Epithelial cell of prostate (primary cell): ENCODE data around the gene SH3TC1.

Experiments used
- DNase-seq: peaks from one replicate; pipeline ENCODE4 v3.0.0-alpha.2; 2011; ENCODE audit warnings: low read depth, low spot score
- H3K27ac ChIP-seq: fragments of 450-650 bp; 2 replicates; pipeline ENCODE4 v1.5.1; 2017; ENCODE audit warnings: mild to moderate bottlenecking

Gene SH3TC1

DNA sequence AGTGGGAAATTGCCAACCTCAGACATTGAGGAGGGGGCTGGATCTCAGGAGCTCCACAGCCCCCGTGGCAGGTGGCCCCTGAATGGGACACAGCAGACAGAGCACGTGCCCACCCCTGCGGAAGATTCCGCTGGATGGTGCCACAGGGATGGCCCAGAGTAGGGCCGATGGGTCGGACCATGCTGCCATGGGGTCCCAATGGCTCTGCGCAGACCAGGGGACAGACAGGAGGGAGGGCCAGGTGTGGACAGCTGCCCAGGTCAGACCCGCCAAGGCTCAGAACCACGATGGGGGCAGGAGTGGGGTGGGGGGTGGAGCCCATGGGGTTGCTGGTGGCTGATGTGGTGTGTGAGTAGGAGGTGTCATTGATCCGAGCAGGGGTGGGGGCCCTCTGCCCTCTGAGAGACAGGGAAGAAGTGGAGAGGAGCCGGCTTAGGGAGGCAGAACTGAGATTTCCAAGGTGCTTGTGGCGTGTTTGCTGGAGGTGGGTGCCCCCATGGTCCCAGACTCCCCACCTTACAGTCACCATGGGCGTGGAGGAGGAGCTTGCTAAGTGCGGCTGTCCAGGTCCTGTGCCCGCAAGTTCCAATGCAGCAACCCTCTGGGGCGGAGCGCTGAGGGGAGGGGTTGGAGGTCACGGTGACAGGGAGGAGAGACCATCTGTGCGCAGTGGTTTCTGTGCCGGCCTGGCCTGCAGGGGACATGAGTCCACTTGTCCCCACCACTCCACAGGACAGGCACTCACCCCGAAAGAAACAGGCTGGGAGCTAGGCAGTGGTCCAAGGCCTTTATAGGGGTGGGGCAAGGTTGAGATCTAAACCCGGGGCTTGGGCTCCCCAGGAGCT is 12.9 kb downstream of the SH3TC1 start:
- DNase-seq, result no peak
- H3K27ac ChIP-seq, result no peak overlapping the region

DNA sequence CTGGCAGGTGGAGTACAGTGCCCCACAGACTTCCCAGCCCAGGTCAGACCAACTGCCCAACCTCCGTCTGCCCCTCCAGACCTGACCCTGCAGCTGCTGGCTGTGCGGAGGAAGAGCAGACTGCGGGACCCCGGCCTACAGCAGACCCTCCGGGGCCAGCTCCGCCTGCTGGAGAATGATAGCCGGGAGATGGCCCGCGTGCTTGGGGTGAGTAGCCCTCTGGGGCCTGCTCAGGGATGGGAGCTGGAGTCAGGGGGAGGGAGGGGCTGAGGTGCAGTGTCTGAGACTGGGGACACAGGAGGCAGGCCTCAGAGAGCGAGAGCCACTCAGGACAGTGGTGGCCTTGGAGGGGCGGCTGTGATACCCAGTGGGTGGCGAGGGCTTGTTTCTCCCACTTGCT is 13.5 kb downstream of the SH3TC1 start:
- H3K27ac ChIP-seq, result no peak overlapping the region

DNA sequence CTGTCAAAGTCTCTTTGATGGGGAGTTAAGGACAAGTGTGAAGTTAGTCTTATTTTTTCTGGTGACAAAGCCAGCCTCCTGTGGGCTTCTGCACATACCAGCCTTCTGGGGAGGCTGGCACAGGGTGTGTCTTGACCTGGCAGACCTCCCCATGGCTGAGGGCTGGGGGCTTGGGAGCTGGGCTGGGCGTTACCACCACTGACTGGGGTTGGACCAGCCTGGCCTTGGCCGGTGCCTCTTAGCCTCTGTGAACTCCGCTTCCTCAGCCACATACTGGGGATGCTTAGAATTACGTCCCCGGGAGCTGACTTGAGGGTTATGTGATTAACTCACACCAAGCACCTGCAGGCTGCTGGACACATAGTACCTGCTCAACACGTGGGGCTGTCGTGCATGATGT is 14.0 kb downstream of the SH3TC1 start:
- DNase-seq, result no peak
- no peak overlapping the region for H3K27ac ChIP-seq

More for the DNA sequence above, 13.5 kb downstream of the SH3TC1 start:
- no peak for DNase-seq

DNA sequence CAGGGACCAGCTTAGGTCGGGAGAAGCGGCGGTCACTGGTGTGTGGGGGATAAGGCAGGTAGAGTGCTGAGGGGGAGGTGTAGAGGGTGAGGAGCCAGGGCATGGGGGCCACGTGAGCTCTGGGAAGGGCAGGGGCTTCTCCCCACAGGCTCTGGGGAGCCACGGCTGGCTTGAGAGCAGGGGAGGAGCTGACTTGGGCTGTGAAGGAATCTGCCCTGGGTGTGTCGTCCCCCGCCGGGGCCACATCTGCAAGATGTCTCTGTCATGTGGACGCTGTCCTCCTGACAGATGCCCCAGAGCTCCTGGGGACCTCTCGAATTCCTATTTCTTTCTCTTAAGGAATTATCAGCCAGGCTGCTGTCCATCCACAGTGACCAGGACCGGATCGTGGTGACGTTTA is 15.0 kb downstream of the SH3TC1 start:
- no peak for DNase-seq
- no peak overlapping the region for H3K27ac ChIP-seq

DNA sequence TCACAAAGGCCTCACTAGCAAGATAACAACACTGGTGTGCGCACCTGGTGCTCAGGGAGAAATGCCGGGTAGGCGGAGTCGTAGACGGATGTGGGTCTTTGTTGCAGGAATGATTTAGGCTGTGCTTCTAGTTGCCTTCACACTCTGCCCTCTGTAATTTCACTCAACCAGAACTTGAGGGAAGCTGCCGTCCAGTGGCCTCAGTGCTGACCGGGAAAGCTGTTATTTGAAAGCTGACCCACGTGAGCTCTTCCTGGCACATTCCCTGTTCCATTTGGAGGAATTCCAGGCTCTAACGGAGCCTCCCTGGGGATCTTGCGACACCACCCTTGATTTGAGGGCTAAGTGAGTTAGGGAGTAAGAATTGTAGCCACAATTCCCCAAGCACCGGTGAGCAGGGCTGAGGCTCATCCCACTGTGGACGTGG is 15.9 kb downstream of the SH3TC1 start:
- DNase-seq, result no peak
- H3K27ac ChIP-seq, result no peak overlapping the region

DNA sequence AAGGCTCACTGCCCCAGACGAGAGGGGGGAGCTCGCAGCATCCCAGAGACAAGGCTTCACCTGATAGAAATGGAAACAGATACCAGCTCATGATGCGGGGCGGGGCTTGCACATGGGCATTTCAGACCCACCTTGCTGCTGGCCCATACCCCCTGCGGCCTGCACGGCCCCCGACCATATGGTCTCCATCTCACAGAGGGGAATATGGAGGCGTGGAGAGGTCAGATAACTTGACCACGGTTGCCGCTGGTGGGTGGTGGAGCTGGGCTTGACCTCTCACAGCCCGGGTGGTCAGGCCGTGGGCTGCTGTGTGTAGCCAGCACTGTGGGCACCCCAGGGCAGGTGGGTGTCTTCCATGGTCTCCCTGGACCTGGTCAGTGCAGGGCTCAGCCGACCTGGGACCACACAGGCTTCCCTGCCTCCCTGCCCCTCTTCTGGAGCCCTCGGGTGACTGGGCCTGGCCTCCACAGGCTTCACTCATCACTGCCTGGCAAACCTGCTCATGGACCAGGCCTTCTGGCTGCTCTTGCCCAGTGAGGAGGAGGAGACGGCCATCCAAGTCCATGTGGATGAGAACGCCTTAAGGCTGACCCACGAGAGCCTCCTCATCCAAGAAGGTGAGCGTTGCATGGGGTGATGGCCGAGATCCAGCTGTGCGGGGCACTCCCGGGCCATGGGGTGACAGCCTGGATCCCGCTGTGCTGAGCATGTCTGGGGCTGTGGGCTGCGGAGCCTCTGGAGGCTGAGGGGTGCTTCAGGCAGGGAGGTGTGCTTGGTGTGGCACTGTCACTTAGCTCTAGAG is 16.8 kb downstream of the SH3TC1 start:
- DNase-seq, result no peak
- H3K27ac ChIP-seq, result no peak overlapping the region

DNA sequence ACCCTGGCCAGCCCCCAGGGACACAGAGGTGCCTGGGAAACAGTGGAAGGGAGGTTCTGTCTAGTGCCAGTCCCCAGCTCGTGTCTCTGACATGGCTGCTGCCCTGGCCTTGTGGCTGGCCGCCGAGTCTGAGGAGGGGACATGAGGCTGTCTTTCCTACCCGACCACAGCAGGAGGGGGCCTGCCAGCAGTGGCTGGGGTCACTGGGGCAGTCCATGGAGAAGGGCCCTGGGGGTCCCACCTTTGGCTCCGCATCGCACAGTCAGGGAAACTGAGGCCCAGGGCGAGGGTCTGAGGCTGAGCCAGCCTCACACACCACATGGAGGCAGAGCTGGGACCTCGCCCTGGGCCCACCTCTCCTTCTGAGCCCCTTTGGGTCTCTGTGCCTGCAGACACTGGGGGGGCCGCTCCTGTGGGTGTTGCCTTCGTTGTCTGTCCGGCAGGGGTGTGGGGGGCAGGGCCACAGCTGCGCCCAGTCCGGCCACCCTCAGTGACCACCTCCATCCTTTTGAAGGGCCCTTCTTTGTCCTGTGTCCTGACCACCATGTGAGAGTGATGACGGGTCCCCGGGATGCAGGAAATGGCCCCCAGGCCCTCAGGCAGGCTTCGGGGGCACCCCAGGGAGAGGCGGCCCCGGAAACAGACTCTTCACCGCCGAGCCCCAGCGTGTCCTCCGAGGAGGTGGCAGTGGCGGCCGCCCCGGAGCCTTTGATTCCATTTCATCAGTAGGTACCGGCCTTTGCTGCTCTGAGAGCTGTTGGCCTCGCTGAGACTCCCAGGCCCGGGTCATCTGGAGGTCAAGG is 17.6 kb downstream of the SH3TC1 start:
- no peak for DNase-seq

DNA sequence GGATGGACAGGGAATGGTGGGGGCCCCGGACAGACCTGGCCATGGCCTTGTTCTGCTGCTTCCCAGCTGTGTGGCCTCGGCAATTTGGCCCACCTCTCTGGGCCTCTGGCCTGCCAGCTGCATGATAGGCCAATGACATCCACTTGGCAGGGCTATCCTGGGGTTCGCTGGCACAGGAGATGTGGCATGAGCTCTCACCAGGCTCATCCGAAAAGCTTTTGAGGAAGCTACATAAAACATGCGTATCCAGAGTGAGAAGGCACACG is 18.1 kb downstream of the SH3TC1 start:
- no peak for DNase-seq
- H3K27ac ChIP-seq, result no peak overlapping the region

More for the DNA sequence above, 17.6 kb downstream of the SH3TC1 start:
- no peak overlapping the region for H3K27ac ChIP-seq

DNA sequence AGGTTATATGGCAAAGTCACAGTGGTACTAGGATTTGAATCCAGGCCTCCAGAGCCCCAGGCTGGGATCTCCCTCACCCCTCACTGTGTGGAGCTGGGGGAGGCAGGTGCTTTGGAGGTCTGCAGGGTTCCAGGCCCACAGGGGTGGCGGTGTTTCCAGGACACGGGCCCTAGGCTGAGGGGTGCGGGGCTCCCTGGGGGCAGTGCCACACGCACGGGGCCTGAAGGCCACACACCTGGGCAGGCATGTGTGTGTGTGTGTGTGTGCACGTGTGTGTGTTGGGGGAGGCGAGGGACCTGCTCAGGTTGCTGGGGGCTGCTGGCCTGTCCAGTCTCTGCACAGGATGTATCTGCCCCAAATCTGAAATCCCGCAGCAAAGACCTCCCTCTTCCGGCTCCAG is 18.8 kb downstream of the SH3TC1 start:
- H3K27ac ChIP-seq, result no peak overlapping the region
- DNase-seq, result no peak

DNA sequence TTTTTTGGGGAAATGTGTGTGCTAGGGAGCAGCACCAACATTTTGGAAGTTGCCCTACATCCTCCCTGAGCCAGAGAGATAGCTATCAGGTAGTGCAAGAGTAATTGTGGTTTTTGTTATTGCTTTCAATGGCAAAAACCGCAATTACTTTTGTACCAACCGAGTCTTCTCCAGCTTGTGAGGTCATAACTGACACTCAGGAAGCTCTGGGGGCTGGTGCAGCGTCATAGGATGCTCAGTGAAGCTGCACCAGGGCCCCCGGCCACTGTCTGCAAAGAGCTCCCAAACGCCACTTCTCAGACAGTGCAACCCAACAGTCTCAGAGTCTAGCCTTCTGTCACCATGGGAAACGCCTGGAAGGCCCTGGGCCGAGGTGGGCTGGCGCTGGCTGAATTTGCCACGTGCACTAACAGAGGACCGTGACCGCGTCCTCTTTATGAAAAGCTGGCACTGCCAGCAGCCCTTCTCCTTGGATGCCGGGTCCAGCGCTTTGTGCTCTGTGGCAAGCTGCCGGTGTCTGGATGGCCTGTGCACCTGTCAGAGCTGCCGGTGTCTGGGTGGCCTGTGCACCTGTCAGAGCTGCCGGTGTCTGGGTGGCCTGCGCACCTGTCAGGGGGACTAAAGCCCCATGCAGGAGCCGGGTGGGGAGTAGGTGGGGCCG is 19.4 kb downstream of the SH3TC1 start:
- DNase-seq, result no peak
- H3K27ac ChIP-seq, result no peak overlapping the region

DNA sequence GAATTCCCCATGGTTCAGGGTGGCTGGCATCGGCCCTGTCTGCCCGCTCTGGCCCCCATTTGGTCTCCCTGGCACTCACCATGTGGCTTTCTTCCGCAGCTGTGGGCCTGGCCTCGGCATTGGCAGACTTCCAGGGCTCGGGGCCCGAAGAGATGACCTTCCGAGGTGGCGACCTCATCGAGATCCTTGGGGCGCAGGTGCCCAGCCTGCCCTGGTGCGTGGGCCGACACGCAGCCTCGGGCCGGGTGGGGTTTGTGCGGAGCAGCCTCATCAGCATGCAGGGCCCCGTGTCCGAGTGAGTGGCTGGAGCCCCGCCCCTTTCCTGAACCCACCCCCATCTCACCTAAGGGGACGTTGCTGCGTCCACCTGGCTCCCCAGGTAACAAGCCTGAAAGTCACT is 20.1 kb downstream of the SH3TC1 start:
- H3K27ac ChIP-seq, result no peak overlapping the region

DNA sequence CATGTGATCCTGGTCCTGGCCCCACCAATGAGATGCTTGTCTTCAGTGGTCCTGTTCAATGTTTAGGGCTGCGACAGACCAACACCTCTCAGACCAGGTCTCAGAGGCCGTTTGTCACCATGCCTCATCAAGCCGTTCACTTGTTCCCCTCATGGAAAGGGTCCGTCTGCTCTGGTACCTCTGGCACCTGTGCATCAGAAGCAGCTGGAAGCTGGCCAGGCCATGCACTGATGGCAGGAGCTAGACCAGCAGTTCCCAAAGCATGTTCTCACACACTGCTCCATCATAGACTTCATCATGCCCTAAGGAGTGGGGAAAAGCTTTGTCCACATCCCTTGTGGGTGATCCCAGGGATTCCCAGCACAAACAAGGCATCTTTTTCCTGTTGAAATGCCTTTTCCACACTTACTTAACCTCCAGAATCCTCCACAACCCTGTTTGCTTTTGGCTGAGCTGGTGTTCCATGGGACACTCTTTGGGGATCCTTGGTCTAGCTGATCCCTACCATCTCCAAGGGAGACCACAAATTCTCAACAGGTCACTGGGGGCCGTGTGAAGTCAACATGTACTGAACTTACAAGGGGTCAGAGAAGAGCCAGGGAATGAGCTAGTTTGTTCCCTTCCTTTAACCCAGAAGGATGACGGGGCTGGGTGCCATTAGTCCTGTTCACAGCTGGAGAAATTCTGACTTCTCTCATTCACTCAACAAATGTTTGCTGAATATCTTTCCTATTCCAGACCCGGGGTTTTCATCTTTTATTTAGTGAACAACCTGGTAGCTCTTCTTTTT is 21.8 kb downstream of the SH3TC1 start:
- no peak overlapping the region for H3K27ac ChIP-seq

More for the DNA sequence above, 20.1 kb downstream of the SH3TC1 start:
- no peak for DNase-seq

DNA sequence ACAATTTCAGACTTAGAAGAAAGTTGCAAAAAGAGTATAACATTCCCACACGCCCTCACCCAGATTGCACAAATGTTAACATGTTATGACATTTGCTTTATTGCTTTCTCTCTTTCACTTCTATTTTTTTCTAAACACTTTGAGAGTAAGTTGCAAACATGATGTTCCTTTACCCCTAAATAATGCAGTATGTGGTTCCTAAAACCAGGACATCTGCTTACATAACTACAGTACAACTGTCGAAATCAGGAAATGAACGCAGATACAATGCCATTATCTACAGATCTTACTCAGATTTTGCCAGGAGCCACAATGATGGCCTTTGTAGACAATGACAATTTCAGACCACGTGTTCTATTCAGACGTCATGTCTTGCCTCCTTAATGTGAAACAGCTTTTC is 22.4 kb downstream of the SH3TC1 start:
- no peak for DNase-seq
- no peak overlapping the region for H3K27ac ChIP-seq

More for the DNA sequence above, 21.8 kb downstream of the SH3TC1 start:
- no peak for DNase-seq

DNA sequence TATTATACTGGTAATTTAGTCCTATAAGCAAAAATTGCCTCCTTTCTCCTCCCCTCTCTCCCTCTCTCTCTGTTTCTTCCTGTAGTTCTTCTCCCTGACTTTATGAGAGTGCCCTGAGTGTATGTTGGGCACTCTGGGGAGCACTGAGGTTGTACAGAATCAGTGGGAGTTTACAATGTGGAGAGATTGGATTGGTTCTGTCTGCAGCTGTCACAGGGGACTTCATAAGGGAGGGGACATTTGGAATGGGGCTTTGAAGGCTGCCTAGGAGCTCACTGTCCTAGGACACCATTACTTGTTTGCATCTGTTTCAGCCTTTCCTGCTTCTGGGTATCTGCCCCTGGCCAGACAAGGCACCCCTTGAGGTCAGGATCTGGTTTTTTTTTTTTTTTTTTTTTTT is 22.9 kb downstream of the SH3TC1 start:
- no peak overlapping the region for H3K27ac ChIP-seq
- no peak for DNase-seq

DNA sequence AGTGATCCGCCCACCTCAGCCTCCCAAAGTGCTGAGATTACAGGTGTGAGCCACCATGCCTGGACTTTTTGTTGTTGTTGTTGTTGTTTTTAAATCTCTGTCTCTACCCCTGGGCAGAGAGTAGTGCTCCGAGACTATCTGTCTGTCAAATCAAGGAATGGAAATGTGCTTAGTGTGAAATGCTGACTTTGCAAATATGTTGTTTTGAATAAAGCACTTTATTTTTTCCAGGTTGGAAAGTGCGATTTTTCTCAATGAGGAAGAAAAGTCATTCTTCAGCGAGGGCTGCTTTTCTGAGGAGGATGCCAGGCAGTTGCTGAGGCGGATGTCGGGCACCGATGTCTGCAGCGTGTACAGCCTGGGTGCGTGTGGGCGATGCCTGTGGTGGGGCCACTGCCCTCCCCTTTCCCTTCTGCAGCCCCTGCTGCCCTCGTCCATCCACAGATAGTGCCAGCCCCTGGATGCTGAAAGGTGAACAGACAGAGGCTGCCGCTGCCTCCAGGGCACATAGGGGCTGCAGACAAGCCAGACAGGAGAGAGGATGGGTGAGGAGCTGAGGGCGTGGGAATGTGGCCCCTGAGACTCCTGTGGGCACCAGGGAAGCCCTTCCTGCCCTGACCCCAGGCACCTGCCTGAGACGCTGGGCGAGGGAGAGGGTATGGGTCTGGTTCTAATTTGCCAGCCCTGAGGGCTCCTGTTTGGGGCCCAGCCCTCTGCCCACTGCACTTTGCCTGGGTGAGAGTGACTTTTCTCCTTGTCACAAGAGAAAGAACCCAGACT is 23.7 kb downstream of the SH3TC1 start:
- no peak overlapping the region for H3K27ac ChIP-seq
- no peak for DNase-seq

DNA sequence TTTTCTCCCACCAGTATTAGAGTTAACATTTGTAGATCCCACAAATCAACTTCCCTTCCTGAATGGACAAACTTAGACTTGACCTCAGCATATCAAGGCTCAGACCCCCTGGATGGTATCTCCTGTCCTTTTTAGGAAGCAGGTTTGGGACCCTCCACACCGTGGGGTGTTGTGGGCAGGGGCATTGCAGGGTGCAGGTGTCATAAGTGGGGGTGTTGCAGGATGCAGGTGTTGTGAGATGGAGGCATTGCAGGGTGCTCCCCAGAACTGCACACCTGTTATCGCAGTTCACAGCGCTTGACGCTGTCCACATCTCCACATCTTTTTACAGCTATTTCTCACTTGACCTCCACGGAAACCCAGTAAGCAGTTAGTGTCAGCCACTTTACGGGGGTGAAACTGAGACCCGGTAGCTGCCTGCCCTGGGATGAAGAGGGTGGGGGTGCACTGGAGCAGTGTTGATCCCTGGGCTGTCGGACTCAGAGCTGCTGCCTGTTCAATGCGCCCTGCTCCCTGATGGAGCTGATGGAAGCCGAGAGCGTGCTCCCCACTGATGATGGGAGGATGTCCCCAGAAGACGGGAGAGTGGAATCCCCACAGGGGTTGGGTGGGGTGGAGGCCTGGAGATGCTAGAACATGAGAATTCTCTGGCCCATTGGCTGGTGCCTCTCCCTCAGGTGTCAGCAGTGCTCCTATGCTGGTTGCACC is 25.3 kb downstream of the SH3TC1 start:
- DNase-seq, result no peak
- no peak overlapping the region for H3K27ac ChIP-seq

DNA sequence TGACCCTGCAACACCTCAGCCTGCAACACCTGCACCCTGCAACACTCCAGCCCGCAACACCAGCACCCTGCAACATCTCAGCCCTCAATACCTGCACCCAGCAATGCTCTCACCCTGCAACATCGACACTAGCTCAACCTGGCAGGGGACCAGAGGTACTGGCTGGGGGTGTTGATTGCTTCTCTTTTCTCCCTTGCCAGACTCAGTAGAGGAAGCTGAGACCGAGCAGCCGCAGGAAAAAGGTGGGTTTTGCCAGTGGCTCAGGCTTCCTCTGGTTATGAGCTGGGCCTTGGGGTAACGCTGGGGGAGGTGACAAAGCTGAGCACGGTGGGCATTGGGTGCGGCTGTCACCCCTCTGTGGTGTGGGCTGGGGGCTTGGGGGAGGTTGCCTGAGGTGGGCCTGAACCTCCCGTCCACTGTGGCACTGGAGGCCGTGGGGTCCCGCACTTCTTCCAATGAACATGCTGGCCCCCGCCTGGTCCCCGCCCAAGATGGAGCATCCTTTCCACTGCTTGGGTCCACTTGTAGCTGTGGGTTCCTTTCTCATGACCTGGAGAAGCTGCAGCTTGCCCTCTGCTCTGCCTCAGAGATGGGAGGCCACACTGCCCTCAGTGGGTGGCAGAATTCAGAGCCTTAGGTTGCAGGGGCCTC is 26.0 kb downstream of the SH3TC1 start:
- no peak for DNase-seq

More for the DNA sequence above, 26.0 kb downstream of the SH3TC1 start:
- H3K27ac ChIP-seq, result no peak overlapping the region
